Stimulated activated CD4-positive, alpha-beta T cell treated with anti-CD3 and anti-CD28 coated beads, Interleukin-4, amount 100 ng/mL, for 24 hours (primary cell): ENCODE data around the gene TAF1L.

Experiments used
- DNase-seq: peaks from one replicate; pipeline ENCODE4 v3.0.0-alpha.2; 2020

The TAF1L gene

DNA sequence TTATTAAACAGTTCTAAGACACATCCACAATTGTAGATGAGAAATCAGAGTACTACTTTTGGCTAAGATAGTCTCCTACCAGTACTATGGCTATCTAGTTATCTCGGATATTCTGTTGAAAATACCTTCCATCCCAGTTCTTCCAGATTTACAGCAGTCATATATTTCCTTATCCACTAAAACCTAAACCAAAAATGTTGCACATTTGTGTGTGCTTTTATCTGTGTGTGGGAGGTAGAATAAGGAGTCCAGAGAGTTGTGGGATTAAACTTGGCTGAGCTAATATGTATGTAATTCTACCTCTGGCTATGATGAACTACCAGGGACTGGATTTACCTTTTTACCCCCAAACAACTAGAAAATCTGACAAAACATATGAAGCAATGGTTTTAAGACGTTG lies 45.0 kb downstream of the TAF1L start:
- DNase-seq = no peak

DNA sequence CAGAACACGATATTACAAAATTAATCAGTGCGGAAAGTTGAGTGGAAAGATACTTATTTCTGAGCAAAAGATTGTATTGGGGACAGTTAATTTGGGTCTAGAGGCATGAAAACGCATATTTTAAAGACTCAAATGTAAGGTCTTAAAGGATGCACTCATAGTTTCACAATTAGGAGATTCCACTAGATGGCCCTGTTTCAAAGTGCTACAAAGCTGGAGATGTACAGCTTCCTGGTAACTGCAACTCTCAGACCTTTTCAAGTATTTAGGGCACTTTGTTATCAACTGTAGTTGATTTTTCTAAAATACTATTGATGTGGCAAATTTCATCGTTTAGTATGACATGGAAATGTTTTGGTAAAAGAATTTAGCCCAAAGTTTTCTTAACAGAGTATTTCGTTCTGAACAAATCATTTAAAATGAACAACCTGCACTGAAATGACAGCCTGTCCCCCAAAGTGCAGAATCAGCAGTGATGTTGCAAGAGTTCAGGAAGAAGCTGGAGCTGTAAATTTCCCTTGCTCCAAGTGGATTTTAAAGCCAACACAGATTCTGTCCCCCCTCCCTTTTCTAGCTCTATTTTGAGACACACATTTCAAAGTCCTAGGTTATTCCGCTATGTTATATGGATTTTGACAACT lies 46.3 kb downstream of the TAF1L start:
- no peak for DNase-seq

DNA sequence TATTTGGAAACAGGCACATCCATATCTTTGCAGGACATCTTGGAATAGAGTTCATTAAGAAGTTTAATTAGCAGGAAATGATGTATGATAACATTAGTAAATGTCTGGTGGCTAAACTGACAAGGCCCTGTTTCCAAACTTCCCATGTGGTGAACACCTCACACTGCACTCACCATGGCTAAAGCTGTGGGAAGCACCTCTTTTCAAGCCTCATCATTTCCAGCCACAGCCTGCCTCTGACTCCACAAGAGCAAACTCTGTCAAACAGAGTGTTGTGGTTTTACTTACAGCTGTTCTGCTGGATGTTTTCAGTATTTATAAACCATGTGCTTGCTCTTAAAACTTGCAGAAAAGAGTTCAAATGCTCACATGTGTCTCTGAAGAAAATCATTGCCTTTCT lies 47.6 kb downstream of the TAF1L start:
- no peak for DNase-seq

DNA sequence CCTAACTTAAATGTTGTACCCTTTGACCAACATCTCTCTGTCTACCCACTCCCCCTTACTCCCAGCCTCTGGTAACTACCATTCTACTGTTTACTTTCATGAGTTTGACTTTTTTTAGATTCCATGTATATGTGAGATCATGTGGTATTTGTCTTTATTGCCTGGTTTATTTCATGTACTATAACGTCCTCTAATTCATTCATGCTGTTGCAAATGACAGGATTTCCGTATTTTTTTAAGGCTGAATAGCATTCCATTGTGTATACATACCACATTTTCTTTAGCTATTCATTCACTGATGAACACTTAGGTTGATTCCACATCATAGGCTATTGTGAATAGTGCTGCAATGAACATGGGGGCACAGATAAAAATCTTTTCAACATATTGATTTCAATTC lies 50.7 kb downstream of the TAF1L start:
- no peak for DNase-seq

DNA sequence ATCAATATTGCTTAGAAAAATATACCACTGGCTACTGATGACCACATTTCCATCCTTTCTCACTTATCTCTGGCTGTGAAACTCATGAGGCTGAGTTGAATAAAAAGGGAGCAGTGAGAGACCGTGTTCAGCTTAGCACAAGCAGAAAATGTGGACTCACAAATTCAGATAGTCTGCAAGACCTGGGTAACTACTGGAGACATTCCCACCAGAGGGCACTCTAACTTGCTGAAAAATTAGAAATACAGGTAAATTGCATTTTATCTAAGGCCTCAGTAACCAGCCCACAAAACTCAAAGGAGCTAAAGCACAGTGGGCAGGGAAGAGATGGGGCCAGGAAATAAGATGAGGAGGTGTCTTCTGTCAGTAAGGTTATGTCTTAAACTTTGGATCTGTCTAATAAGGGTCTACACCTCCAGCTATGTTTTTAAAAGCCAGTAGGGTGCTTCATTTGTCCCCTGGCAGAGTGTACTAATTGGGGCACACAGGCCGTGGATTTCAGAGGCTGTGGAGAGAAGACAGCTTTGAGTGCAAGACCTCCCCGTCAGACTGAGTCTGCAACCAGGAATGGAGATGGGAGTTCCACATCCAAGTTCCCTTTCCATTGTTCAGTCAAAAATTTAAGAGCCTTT lies 53.8 kb downstream of the TAF1L start:
- DNase-seq = peak; percentile 31

DNA sequence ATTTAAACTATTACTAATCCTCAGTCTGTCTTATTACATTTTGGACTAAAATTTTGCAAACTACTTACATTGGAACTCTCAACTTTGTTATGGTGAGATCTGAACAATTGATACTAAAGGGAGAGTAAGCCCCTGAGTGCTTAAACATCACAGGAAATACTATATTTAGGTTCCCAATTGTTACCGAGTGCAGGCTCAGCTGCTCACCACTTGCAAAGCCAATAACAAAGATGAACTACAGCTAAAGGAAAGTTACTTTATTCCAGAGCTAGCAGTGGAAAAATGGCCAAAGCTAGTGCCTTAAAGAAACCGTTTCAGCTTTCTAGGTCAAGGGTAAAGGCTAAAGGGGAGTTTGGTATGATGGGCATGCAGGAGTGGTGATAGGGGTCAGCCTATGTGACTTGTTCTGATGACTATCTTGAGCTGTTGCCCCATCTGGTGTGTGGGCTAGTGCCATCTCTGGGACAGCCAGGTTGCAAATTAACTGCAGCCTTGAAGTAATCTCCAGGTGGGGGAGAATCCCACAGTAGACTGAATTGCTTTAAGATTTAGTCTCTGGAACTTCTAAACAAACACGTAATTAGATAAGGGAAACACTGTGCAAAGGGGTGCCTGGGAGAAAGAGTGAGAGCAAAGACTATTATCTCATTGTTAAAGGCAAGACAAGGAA lies 54.7 kb downstream of the TAF1L start:
- DNase-seq = no peak

DNA sequence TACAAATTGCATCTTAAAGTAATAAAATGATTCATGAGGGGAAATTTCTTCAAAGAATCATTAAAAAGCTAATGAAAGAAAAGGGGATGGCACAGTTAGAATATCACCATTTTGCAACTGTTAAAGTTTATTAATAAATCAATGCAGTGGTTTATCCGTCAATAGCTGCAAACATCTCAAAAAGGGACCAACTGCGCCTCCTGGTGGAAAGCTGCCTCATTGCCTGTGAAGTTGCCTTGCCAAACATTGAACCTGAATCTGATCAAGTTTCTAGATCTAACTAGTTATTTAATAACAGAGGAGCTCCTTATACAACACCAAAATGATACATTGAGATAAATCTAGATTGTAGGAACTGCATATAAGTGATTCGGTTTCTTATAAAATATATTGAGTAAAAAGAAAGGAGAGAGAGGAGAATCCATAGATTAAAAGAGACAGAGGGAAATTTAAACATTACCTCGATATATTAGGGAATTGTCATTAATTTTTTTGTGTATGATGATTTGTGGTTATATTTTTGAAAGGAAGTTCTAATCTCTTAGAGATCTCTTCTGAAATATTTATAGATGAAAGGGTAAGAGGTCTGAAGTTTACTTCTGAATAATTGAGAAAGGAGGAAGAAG lies 55.6 kb downstream of the TAF1L start:
- peak; percentile 85 for DNase-seq
